ENCODE data around the gene ELAVL3.
"Not testable (repeated sequence)": the region's sequence is repeated elsewhere in the genome, so short reads cannot be mapped to it uniquely, and the experiment has no call there.

ELAVL3 gene

GRCh38 chr19:11418094-11418548, 62.7 kb downstream of the ELAVL3 start:
- 0 to 3% methylated on average over 9 to 12 of the region's 16 CpGs for WGBS, 2 experiments (ENCODE audit: insufficient coverage in 2 of 2)

GRCh38 chr19:11416346-11417052, 64.3 kb downstream of the ELAVL3 start:
- no peaks in the 10 kb centered on the region for H3K36me3 ChIP-seq (ENCODE audit: control insufficient read depth, insufficient read depth, low read length)
- 89% methylated on average over 8 to 10 of the region's 17 CpGs for WGBS, 2 experiments (ENCODE audit: insufficient coverage in 2 of 2)

More at GRCh38 chr19:11418094-11418548, 62.7 kb downstream of the ELAVL3 start:
- H3K36me3 ChIP-seq (ENCODE audit: control insufficient read depth, insufficient read depth, low read length) = no peaks in the 10 kb centered on the region
- H3K27ac ChIP-seq (ENCODE audit: low read depth, low read length, severe bottlenecking) = no peak overlapping the region
- peak overlapping the region; percentile 33 for H3K4me3 ChIP-seq (ENCODE audit: extremely low read depth, insufficient read depth, low read length, poor library complexity, severe bottlenecking)
- H3K9me3 ChIP-seq (ENCODE audit: control insufficient read depth, low read length) = peaks cover 7% of the 10 kb centered on the region
- H3K4me1 ChIP-seq (ENCODE audit: control insufficient read depth, insufficient read depth, low read length, poor library complexity, severe bottlenecking) = peaks cover 12% of the 10 kb centered on the region

GRCh38 chr19:11414544-11414943, 66.3 kb downstream of the ELAVL3 start:
- Histone ChIP-seq H3K9me3 (ENCODE audit: control insufficient read depth, low read length) (no peaks in the 10 kb centered on the region), H3K4me1 (ENCODE audit: control insufficient read depth, insufficient read depth, low read length, poor library complexity, severe bottlenecking) (peaks cover 4% of the 10 kb centered on the region), H3K36me3 (ENCODE audit: control insufficient read depth, insufficient read depth, low read length) (no peaks in the 10 kb centered on the region), H3K27ac (ENCODE audit: low read depth, low read length, severe bottlenecking) (no peak overlapping the region), H3K4me3 (ENCODE audit: extremely low read depth, insufficient read depth, low read length, poor library complexity, severe bottlenecking) (no peak overlapping the region)
- WGBS, 2 experiments (ENCODE audit: insufficient coverage in 2 of 2) = 91 to 100% methylated on average over 1 to 2 of the region's 2 CpGs

More at GRCh38 chr19:11416346-11417052, 64.3 kb downstream of the ELAVL3 start:
- peaks cover 12% of the 10 kb centered on the region for H3K4me1 ChIP-seq (ENCODE audit: control insufficient read depth, insufficient read depth, low read length, poor library complexity, severe bottlenecking)
- H3K4me3 ChIP-seq (ENCODE audit: extremely low read depth, insufficient read depth, low read length, poor library complexity, severe bottlenecking) = no peak overlapping the region
- peaks cover under 1% of the 10 kb centered on the region for H3K9me3 ChIP-seq (ENCODE audit: control insufficient read depth, low read length)
- no peak overlapping the region for H3K27ac ChIP-seq (ENCODE audit: low read depth, low read length, severe bottlenecking)

GRCh38 chr19:11410682-11411081, 70.2 kb downstream of the ELAVL3 start:
- Histone ChIP-seq H3K27ac (ENCODE audit: low read depth, low read length, severe bottlenecking) (no peak overlapping the region), H3K4me3 (ENCODE audit: extremely low read depth, insufficient read depth, low read length, poor library complexity, severe bottlenecking) (no peak overlapping the region), H3K4me1 (ENCODE audit: control insufficient read depth, insufficient read depth, low read length, poor library complexity, severe bottlenecking) (no peaks in the 10 kb centered on the region), H3K9me3 (ENCODE audit: control insufficient read depth, low read length) (no peaks in the 10 kb centered on the region), H3K36me3 (ENCODE audit: control insufficient read depth, insufficient read depth, low read length) (no peaks in the 10 kb centered on the region)
- 64 to 82% methylated on average over 1 to 7 of the region's 8 CpGs for WGBS, 2 experiments (ENCODE audit: insufficient coverage in 2 of 2)

GRCh38 chr19:11408591-11408990, 72.3 kb downstream of the ELAVL3 start:
- WGBS, 2 experiments (ENCODE audit: insufficient coverage in 2 of 2) = 86 to 90% methylated on average over 2 to 3 of the region's 4 CpGs

GRCh38 chr19:11406703-11407236, 74.1 kb downstream of the ELAVL3 start:
- H3K27ac ChIP-seq (ENCODE audit: low read depth, low read length, severe bottlenecking); H3K4me3 ChIP-seq (ENCODE audit: extremely low read depth, insufficient read depth, low read length, poor library complexity, severe bottlenecking); H3K9me3 ChIP-seq (ENCODE audit: control insufficient read depth, low read length); H3K4me1 ChIP-seq (ENCODE audit: control insufficient read depth, insufficient read depth, low read length, poor library complexity, severe bottlenecking); H3K36me3 ChIP-seq (ENCODE audit: control insufficient read depth, insufficient read depth, low read length): not testable (repeated sequence)
- WGBS, 2 experiments (ENCODE audit: insufficient coverage in 2 of 2) = 66 to 91% methylated on average over 10 to 11 of the region's 12 CpGs

More at GRCh38 chr19:11408591-11408990, 72.3 kb downstream of the ELAVL3 start:
- H3K4me3 ChIP-seq (ENCODE audit: extremely low read depth, insufficient read depth, low read length, poor library complexity, severe bottlenecking) = no peak overlapping the region
- H3K36me3 ChIP-seq (ENCODE audit: control insufficient read depth, insufficient read depth, low read length) = no peaks in the 10 kb centered on the region
- H3K27ac ChIP-seq (ENCODE audit: low read depth, low read length, severe bottlenecking) = no peak overlapping the region
- no peaks in the 10 kb centered on the region for H3K9me3 ChIP-seq (ENCODE audit: control insufficient read depth, low read length)
- no peaks in the 10 kb centered on the region for H3K4me1 ChIP-seq (ENCODE audit: control insufficient read depth, insufficient read depth, low read length, poor library complexity, severe bottlenecking)

GRCh38 chr19:11405846-11406643, 74.8 kb downstream of the ELAVL3 start:
- H3K4me1 ChIP-seq (ENCODE audit: control insufficient read depth, insufficient read depth, low read length, poor library complexity, severe bottlenecking) = no peaks in the 10 kb centered on the region

GRCh38 chr19:11404588-11405222, 76.1 kb downstream of the ELAVL3 start:
- H3K27ac ChIP-seq (ENCODE audit: low read depth, low read length, severe bottlenecking) = no peak overlapping the region
- 74 to 85% methylated on average over 8 to 9 of the region's 9 CpGs for WGBS, 2 experiments (ENCODE audit: insufficient coverage in 2 of 2)

More at GRCh38 chr19:11405846-11406643, 74.8 kb downstream of the ELAVL3 start:
- 34 to 46% methylated on average over 27 to 43 of the region's 44 CpGs for WGBS, 2 experiments (ENCODE audit: insufficient coverage in 2 of 2)
- no peak overlapping the region for H3K4me3 ChIP-seq (ENCODE audit: extremely low read depth, insufficient read depth, low read length, poor library complexity, severe bottlenecking)
- H3K9me3 ChIP-seq (ENCODE audit: control insufficient read depth, low read length) = no peaks in the 10 kb centered on the region
- no peak overlapping the region for H3K27ac ChIP-seq (ENCODE audit: low read depth, low read length, severe bottlenecking)
- no peaks in the 10 kb centered on the region for H3K36me3 ChIP-seq (ENCODE audit: control insufficient read depth, insufficient read depth, low read length)

GRCh38 chr19:11401808-11402543, 78.9 kb downstream of the ELAVL3 start:
- no peaks in the 10 kb centered on the region for H3K9me3 ChIP-seq (ENCODE audit: control insufficient read depth, low read length)
- H3K36me3 ChIP-seq (ENCODE audit: control insufficient read depth, insufficient read depth, low read length) = no peaks in the 10 kb centered on the region
- H3K4me3 ChIP-seq (ENCODE audit: extremely low read depth, insufficient read depth, low read length, poor library complexity, severe bottlenecking) = no peak overlapping the region
- H3K27ac ChIP-seq (ENCODE audit: low read depth, low read length, severe bottlenecking) = no peak overlapping the region
- WGBS, 2 experiments (ENCODE audit: insufficient coverage in 2 of 2) = 89 to 93% methylated on average over 5 to 8 of the region's 9 CpGs
- no peaks in the 10 kb centered on the region for H3K4me1 ChIP-seq (ENCODE audit: control insufficient read depth, insufficient read depth, low read length, poor library complexity, severe bottlenecking)

More at GRCh38 chr19:11404588-11405222, 76.1 kb downstream of the ELAVL3 start:
- no peaks in the 10 kb centered on the region for H3K4me1 ChIP-seq (ENCODE audit: control insufficient read depth, insufficient read depth, low read length, poor library complexity, severe bottlenecking)
- H3K9me3 ChIP-seq (ENCODE audit: control insufficient read depth, low read length) = no peaks in the 10 kb centered on the region
- H3K4me3 ChIP-seq (ENCODE audit: extremely low read depth, insufficient read depth, low read length, poor library complexity, severe bottlenecking) = no peak overlapping the region
- no peaks in the 10 kb centered on the region for H3K36me3 ChIP-seq (ENCODE audit: control insufficient read depth, insufficient read depth, low read length)
